Heart left ventricle (tissue), 16 donors: ENCODE results near the gene KRT15. TPM values are rescaled to one million over a fixed set of nuclear protein-coding genes. Genes with fewer than 3 reads are reported as not detected.
A peak's percentile ranks its signal among the peaks of the same experiment; 100 is the strongest.

Experiments used
- ATAC-seq, 4 donors: fragments of 200-7000 bp; cut with Tn5 transposase; one replicate each; pipeline ENCODE4 v1.9.1; 2020 to 2022; ENCODE audit warnings: moderate library complexity in 4 of 4, mild to moderate bottlenecking in 3 of 4, moderate number of reproducible peaks in 1 of 4
- DNase-seq, 5 donors: peaks; one replicate each; pipeline ENCODE4 v3.0.0-alpha.2; 2020
- H3K27ac ChIP-seq, 12 donors: fragments of 200-600 bp; sonication (generic) in 4 of 12; one replicate each; pipeline versions ENCODE4 v1.5.0 to v1.8.0; 2016 to 2022; ENCODE audit warnings: mild to moderate bottlenecking in 2 of 12
- H3K27me3 ChIP-seq, 9 donors: fragments of 200-600 bp; sonication (generic) in 2 of 9; one replicate each; pipeline versions ENCODE4 v1.5.1 to v1.8.0; 2016 to 2022; ENCODE audit warnings: mild to moderate bottlenecking in 3 of 9
- H3K36me3 ChIP-seq, 9 donors: fragments of 200-600 bp; sonication (generic) in 2 of 9; one replicate each; pipeline versions ENCODE4 v1.5.0 to v1.8.0; 2018 to 2022; ENCODE audit warnings: mild to moderate bottlenecking in 2 of 9
- H3K4me1 ChIP-seq, 12 donors: fragments of 200-600 bp; sonication (generic) in 4 of 12; one replicate each; pipeline versions ENCODE4 v1.5.0 to v1.8.0; 2016 to 2022; ENCODE audit warnings: mild to moderate bottlenecking in 3 of 12
- H3K4me3 ChIP-seq, 12 donors: fragments of 200-600 bp; sonication (generic) in 4 of 12; one replicate each; pipeline versions ENCODE4 v1.5.0 to v1.8.0; 2017 to 2022; ENCODE audit warnings: mild to moderate bottlenecking in 9 of 12, moderate library complexity in 4 of 12
- H3K9me3 ChIP-seq, 12 donors: fragments of 200-600 bp; sonication (generic) in 4 of 12; one replicate each; pipeline versions ENCODE4 v1.5.0 to v1.8.0; 2016 to 2022; ENCODE audit warnings: mild to moderate bottlenecking in 1 of 12
- POLR2A ChIP-seq, 2 donors: fragments of 450-650 bp; IDR thresholded peaks; one replicate each; pipeline ENCODE4 v1.6.1; 2017; ENCODE audit warnings: antibody characterized with exemption in 2 of 2, mild to moderate bottlenecking in 2 of 2, moderate library complexity in 2 of 2
- WGBS, 4 donors: extraction: QIAGEN DNeasy Blood & Tissue Kit in 2 of 4; methylation state at CpG; one replicate each; pipeline versions ENCODE4 v1.1.5 to v1.1.7; 2013 to 2018; 5-methylcytosine and 5-hydroxymethylcytosine counted together
- intact Hi-C, 10 donors: fragments of 100-400 bp; cut with DNase I; formaldehyde crosslinking; loops; one replicate each; pipeline versions ENCODE4 v1.11.1 to v1.14.2; 2022
- polyA plus RNA-seq, 2 donors: library from polyadenylated mRNA; stranded (reverse); fragments of 200-250 nt; gene quantifications; one replicate each; pipeline ENCODE4 v1.2.3, GENCODE V29; 2013
- total RNA-seq, 9 donors: library from RNA; depleted of rRNA in 2 of 9; stranded (reverse); fragments of >200 nt in 2 of 9; fragmentation: NEBNext Ultra II Directional in 3 of 9; extraction: Animal tissue kit (Norgen Biotek cat#: 25700) in 3 of 9; gene quantifications; one replicate each; pipeline versions ENCODE4 v1.1.0 to v1.2.4, GENCODE V29; 2016 to 2023
- TF ChIP-seq, protein P1 (sequence below), 12 donors: fragments of 200-600 bp; sonication (generic) in 4 of 12; IDR thresholded peaks; one replicate each; pipeline versions ENCODE4 v1.5.0 to v1.8.0; 2018 to 2022; ENCODE audit warnings: antibody characterized with exemption in 12 of 12, mild to moderate bottlenecking in 5 of 12
- donor health status: ischemic (EF 13 %, LVEDD 7.1; RV severe dilation, severe dysfunction).
- donor health status: healthy with polysubstance abuse.
- donor health status: DM: no; HTN: yes; CAD: no.
- donor health status: DM: no; HTN: no; CAD: no.
- donor health status: ischemic (EF 25% LVEDD 6.9; RV normal size, moderate dysfunction).
- donor health status: ischemic (EF 25% LVEDD 5.7; RV mildly dilated, moderate dysfunction).
- donor health status: healthy.
- donor health status: DM: yes; HTN: yes; CAD: no.
- donor health status: ischemic (EF 35%, LVEDD 5.7; RV mildly dilated, moderate dysfunction).
- donor health status: nonischemic (EF 11% LVEDD 7.7; RV severe dilation, severe dysfunction).
- donor health status: DM: yes; HTN: yes; CAD: no.
- donor health status: PGD.
- donor health status: ischemic (EF 29% LVEDD 5.4; RV normal size, mild dysfunction).
- donor health status: nonischemic (EF 23%, LVEDD 6.1; RV moderate dilation, normal function).

The KRT15 gene
- total and polyA plus RNA-seq, 11 donors = 0.14 to 0.36 TPM; not detected in 9

DNA sequence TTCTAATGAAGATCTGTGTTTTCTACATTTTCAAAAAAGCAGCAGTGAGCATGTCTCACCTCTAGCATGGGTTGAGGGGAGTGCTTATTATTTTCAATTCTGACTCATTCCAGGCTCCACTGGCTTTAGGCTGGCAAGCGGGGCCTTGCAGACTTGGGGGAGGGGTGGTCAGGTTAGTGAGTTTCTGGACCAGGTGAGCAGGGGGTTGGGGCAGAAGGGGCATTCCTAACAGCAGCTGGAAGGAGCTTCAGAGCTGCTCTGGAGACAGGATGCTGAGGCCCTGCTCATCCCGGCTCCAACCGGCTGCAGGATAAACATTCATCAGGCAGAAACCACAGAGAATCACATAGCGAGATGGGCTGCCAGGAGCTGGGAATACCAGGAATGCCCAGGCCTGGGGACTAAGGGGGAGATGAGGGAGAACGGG lies 19.9 kb upstream of the KRT15 start:
- H3K4me3 ChIP-seq = no peak overlapping the region
- H3K9me3 ChIP-seq = no peaks in the 10 kb centered on the region
- no peaks in the 10 kb centered on the region for H3K36me3 ChIP-seq
- 58 to 72% (median 72%) methylated on average over 5 of the region's 5 CpGs for WGBS, 4 donors
- no peaks in the 10 kb centered on the region for H3K4me1 ChIP-seq
- H3K27ac ChIP-seq = no peak overlapping the region
- ATAC-seq (no peak), DNase-seq (peak in 1 of 5 donors; percentile 7)
- TF ChIP-seq, protein P1, sequence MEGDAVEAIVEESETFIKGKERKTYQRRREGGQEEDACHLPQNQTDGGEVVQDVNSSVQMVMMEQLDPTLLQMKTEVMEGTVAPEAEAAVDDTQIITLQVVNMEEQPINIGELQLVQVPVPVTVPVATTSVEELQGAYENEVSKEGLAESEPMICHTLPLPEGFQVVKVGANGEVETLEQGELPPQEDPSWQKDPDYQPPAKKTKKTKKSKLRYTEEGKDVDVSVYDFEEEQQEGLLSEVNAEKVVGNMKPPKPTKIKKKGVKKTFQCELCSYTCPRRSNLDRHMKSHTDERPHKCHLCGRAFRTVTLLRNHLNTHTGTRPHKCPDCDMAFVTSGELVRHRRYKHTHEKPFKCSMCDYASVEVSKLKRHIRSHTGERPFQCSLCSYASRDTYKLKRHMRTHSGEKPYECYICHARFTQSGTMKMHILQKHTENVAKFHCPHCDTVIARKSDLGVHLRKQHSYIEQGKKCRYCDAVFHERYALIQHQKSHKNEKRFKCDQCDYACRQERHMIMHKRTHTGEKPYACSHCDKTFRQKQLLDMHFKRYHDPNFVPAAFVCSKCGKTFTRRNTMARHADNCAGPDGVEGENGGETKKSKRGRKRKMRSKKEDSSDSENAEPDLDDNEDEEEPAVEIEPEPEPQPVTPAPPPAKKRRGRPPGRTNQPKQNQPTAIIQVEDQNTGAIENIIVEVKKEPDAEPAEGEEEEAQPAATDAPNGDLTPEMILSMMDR (IDR thresholded peaks at IDR 0.05) = no peak
- no peak for TF ChIP-seq POLR2A (IDR thresholded peaks at IDR 0.05)
- intact Hi-C loops = no loop called here
- H3K27me3 ChIP-seq = peaks cover 0 to 34% (median 7%) of the 10 kb centered on the region in 9 donors

DNA sequence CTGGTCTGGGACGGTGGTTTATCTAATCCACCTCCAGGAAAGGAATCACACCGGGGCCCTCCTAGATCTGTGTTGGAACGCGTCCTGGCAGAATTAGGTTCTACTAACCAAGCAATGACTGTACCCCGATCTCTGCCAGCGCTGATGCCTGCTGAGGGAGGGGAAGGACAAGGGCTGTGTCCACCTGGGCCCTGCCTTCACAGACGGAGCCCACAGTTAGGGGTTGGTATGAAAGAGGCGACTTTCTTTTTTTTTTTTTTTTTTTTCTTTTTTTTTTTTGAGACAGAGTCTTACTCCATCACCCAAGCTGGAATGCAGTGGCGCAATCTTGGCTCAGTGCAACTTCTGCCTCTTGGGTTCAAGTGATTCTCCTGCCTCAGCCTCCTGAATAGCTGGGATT lies 19.3 kb upstream of the KRT15 start:
- H3K9me3 ChIP-seq = no peaks in the 10 kb centered on the region
- WGBS, 4 donors = 76 to 89% (median 82%) methylated on average over 8 to 9 of the region's 9 CpGs
- H3K4me3 ChIP-seq = no peak overlapping the region
- no peaks in the 10 kb centered on the region for H3K4me1 ChIP-seq
- peaks cover 0 to 37% (median 7%) of the 10 kb centered on the region in 9 donors for H3K27me3 ChIP-seq
- no peak overlapping the region for H3K27ac ChIP-seq
- no peaks in the 10 kb centered on the region for H3K36me3 ChIP-seq
- intact Hi-C loops = no loop called here
- no peak for ATAC-seq
- TF ChIP-seq POLR2A (IDR thresholded peaks at IDR 0.05) = no peak
- TF ChIP-seq, protein P1 (IDR thresholded peaks at IDR 0.05) = no peak
- DNase-seq = peak in 1 of 5 donors; percentile 28

DNA sequence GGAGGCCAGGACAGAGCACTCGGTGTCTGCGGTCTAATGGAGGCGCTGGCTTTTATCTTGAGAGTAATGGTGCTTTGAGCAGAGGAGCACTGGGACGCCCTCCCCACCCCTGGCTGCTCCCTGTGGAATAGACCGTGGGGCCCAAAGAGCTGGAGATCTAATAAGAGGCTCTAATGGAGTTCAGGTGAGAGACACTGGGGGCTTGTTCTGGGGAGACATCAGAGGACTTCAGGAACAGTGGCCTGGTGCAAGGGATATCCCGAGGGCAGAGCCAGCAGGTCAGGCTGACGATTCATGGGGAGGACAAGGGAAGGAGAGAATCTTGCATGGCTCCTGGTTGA lies 18.9 kb upstream of the KRT15 start:
- no peaks in the 10 kb centered on the region for H3K36me3 ChIP-seq
- intact Hi-C loops = no loop called here
- TF ChIP-seq, protein P1 (IDR thresholded peaks at IDR 0.05) = no peak
- no peak for TF ChIP-seq POLR2A (IDR thresholded peaks at IDR 0.05)
- H3K4me3 ChIP-seq = no peak overlapping the region
- peaks cover 0 to 38% (median 9%) of the 10 kb centered on the region in 9 donors for H3K27me3 ChIP-seq
- H3K27ac ChIP-seq = no peak overlapping the region
- WGBS, 4 donors = 67 to 79% (median 76%) methylated on average over 7 of the region's 7 CpGs
- H3K4me1 ChIP-seq = no peaks in the 10 kb centered on the region
- ATAC-seq (peak in 1 of 4 donors; percentile 36), DNase-seq (peak in 1 of 5 donors; percentile 40)
- H3K9me3 ChIP-seq = no peaks in the 10 kb centered on the region

DNA sequence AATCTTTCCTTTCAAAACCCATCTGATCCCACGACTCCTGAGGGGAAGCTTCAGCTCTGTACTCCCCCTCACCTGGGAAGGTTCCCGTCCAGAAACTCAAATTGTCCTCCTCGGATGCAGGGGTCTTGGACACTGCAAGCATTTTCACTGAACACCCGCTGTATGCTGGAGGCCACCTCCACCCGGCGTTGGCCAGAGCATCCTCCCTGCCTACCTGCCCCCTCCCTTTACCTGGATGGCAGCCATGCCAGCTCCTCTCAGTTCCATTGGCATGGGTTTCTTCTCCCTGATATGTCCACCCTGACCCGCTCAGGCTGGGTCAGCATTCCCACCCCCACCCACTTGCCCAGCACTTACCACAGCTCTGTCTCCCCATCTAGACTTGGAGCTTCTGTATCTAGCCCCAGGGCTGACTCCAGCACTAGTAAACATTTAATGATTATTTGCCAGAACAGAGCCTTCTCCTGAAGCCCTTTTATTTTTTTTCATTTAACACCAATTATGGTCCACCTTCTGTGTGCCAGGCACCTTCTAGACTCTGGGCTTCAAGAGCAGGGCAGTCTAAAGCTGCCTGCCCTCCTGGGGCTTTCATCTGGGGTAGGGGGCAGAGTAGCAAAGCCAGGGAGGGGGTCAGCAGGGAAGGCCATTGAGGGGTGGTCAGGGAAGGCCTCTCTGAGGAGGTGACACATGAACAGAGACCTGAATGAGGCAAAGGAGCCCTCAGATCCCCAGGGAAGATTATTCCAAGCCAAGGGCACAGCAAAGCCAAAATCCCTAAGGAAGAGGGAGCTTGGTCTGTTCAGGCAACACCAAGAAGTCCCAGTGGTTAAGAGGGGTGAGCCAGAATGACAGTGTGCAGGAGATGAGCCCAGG lies 18.3 kb upstream of the KRT15 start:
- Histone ChIP-seq H3K36me3 (no peaks in the 10 kb centered on the region), H3K4me1 (no peaks in the 10 kb centered on the region), H3K4me3 (no peak overlapping the region), H3K27ac (no peak overlapping the region), H3K9me3 (no peaks in the 10 kb centered on the region), H3K27me3 (peaks cover 0 to 44% (median 15%) of the 10 kb centered on the region in 9 donors)
- TF ChIP-seq, protein P1 (IDR thresholded peaks at IDR 0.05) = no peak
- TF ChIP-seq POLR2A (IDR thresholded peaks at IDR 0.05) = no peak
- DNase-seq (peak in 1 of 5 donors; percentile 34), ATAC-seq (no peak)
- intact Hi-C loops = no loop called here
- WGBS, 4 donors = 76 to 82% (median 77%) methylated on average over 7 of the region's 7 CpGs
